GM12865 (cell line): Measurements from ENCODE around the gene TCN1.
"Not testable (repeated sequence)": the region's sequence is repeated elsewhere in the genome, so short reads cannot be mapped to it uniquely, and the experiment has no call there.

Source experiments
- DNase-seq: peaks from one replicate; pipeline ENCODE4 v3.0.0; 2010; ENCODE audit warnings: low read depth
- H3K4me3 ChIP-seq: 2 replicates; pipeline ENCODE4 v1.5.1; 2011; ENCODE audit warnings: mild to moderate bottlenecking, low read depth, low read length, control low read depth
- TF ChIP-seq, protein P1 (sequence below): IDR thresholded peaks from 2 replicates; pipeline ENCODE4 v1.5.1; 2011; ENCODE audit warnings: low read length, control low read depth, low read depth, inconsistent platforms; ENCODE audit not compliant: insufficient read depth; ENCODE audit errors: missing control alignments

Gene TCN1

DNA sequence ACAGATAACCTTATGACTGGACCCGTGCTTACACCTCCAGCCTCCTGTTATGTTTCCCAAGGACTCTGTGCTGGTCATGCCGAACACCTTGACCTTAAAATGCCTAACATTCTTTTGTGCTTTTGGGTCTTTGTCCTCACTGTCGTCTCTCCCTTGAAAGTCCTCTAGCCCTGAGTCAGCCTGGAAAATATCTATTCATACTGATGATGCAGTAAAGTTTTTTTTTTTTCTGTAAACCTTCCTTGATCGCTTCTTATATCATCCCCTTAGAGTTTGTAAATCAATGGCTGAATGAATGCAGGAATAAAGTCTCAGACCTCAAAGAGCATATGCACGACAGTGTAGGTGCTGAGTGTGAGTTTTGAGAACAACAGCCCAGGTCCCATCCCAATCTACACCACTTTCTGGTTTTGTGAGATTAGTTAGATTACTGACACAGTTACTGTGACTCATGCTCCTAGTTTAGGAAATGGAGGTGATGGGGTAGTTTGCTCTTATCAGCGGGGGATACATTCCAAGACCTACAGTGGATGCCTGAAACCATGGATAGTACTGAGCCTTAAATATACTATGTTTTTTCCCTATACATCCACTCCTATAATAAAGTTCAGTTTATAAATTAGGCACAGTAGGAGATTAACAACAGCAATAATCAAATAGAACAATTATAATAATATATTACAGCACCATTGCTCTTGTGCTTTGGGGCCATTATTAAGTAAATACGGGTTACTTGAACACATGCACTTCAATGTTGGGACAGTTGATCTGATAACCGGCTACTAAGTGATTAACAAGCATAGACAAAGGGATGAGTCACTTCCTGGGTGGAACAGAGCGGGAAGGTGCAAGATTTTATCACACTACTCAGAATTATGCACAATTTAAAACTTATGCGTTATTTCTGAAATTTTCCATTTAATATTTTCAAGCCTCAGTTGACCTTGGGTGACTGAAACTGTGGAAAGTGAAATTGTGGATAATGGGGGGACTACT, 8.6 kb downstream of the TCN1 start:
- no peak overlapping the region for H3K4me3 ChIP-seq
- TF ChIP-seq, protein P1, sequence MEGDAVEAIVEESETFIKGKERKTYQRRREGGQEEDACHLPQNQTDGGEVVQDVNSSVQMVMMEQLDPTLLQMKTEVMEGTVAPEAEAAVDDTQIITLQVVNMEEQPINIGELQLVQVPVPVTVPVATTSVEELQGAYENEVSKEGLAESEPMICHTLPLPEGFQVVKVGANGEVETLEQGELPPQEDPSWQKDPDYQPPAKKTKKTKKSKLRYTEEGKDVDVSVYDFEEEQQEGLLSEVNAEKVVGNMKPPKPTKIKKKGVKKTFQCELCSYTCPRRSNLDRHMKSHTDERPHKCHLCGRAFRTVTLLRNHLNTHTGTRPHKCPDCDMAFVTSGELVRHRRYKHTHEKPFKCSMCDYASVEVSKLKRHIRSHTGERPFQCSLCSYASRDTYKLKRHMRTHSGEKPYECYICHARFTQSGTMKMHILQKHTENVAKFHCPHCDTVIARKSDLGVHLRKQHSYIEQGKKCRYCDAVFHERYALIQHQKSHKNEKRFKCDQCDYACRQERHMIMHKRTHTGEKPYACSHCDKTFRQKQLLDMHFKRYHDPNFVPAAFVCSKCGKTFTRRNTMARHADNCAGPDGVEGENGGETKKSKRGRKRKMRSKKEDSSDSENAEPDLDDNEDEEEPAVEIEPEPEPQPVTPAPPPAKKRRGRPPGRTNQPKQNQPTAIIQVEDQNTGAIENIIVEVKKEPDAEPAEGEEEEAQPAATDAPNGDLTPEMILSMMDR, result no peak
- no peak for DNase-seq

DNA sequence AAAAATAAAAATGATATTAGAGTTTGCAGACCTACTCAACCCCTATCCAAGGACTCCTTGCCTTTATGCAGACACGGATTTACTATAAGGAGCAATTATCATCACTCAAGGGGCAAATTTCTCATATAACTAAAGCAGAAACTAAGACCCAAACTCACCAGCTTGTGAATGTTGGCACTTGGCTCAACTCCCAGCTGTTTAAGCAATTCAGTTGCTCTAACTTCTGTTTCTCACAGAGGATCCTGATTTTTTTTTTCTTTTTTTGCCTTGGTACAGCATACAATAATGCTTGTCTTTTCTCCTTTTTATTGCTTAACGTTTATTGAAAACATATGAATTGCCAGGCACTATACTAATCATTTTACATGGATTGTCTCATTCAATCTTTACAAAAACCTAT, 11.4 kb downstream of the TCN1 start:
- TF ChIP-seq, protein P1, result no peak
- H3K4me3 ChIP-seq, result no peak overlapping the region
- no peak for DNase-seq

DNA sequence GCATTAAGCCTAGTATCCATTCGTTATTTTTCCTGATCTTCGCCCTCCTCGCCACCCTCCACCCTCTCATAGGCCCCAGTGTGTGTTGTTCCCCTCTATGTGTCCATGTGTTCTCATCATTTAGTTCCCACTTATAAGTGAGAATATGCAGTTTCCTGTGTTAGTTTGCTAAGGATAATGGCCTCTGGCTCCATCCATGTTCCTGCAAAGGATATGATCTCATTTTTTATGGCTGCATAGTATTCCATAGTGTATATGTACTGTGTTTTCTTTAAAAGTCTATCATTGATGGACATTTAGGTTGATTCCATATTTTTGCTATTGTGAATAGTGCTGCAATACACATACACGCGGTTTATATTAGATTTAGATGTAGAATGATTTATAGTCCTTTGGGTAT, 14.9 kb downstream of the TCN1 start:
- H3K4me3 ChIP-seq, DNase-seq: not testable (repeated sequence)

DNA sequence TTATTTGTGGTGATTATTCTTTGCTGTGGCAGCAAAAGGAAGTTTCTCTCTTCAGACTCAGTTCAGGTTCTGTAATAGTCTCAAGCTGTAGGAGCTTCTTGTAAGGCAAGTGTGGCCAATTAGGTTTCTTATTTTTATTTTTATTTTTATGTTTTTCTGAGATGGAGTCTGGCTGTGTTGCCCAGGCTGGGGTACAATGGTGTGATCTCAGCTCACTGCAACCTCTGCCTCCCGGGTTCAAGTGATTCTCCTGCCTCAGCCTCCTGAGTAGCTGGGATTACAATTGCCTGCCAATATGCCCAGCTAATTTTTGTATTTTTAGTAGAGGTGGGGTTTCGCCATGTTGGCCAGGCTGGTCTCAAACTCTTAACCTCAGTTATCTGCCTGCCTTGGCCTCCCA, 16.7 kb downstream of the TCN1 start:
- DNase-seq, H3K4me3 ChIP-seq: not testable (repeated sequence)

DNA sequence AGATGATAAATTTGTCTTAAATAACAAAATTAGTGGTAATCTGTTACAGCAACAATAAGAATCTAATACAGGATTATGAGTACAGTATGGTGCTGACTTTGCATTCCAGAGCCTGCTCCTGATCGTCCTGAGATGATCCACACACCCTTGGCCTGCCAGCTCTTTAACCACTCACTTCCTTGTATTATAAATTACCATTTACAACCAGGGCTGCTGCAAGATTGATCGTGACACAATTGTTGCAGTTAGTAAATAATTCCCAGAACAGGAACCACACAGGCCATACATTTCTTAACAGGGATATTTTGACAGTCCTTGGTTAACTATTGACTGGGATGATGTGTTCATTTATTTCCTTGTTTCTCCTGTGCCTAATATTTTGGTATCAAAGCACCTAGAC, 17.2 kb downstream of the TCN1 start:
- TF ChIP-seq, protein P1, result no peak
- H3K4me3 ChIP-seq, result no peak overlapping the region
- DNase-seq, result no peak

DNA sequence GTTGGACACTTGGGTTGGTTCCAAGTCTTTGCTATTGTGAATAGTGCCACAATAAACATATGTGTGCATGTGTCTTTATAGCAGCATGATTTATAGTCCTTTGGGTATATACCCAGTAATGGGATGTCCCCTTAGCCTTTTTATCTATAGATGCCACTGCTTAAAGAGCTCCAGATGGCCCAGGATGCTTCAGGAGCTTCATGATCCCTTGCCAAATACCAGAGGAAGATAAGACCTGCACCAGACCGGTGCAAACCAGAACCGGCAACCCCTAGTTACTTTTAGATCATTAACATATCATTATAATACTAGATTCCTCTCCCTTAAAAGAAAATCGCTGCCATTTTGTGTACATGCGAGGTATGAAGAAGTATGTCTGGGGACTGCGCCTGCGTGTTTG, 17.8 kb downstream of the TCN1 start:
- not testable (repeated sequence) for H3K4me3 ChIP-seq, DNase-seq

DNA sequence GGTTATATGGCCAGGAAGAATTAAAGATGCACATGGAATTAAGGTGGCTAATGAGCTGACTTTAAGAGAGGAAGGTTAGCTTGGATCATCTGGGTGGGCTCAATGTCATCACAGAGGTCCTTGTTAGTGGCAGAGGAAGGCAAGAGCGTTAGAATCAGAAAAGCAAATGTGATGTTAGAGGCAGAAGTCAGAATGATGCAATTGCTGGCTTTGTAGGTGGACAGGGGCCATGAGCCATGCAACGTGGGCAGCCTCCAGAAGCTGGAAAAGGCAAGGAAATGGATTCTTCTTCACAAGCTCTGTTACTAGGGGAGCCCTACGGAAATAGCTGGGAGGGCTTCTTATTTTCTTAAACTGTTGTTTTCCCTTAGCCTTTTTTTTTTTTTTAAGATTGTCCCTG, 18.7 kb downstream of the TCN1 start:
- TF ChIP-seq, protein P1, result no peak
- no peak for DNase-seq
- no peak overlapping the region for H3K4me3 ChIP-seq

DNA sequence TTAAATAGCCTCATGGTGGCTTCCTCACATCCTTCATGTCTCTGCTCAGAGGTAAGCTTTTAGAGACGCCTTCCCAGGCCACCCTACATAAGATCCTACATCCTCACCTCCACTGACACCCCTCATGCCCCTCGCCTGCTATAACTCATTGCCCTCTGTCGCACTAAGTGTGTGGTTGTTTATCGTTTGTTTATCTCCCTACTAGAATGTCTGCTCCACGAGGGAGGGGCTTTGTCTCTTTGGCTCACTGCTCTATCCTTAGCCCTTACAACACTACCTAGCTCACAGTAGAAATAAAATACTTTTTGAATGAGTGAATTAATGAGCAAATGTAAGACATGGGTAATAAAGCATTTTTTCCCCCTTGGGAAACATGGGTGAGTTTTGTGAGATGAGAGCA, 19.7 kb downstream of the TCN1 start:
- no peak overlapping the region for H3K4me3 ChIP-seq
- DNase-seq, result no peak
- TF ChIP-seq, protein P1, result no peak
